AG08396 (cell line): ENCODE data around the gene RAC2.
A peak's percentile ranks its signal among the peaks of the same experiment; 100 is the strongest.
"Not testable (repeated sequence)": the region's sequence is repeated elsewhere in the genome, so short reads cannot be mapped to it uniquely, and the experiment has no call there.

Source experiments
- DNase-seq: peaks from one replicate; pipeline ENCODE4 v3.0.0; 2012; ENCODE audit warnings: low spot score, mixed read lengths

The RAC2 gene

DNA sequence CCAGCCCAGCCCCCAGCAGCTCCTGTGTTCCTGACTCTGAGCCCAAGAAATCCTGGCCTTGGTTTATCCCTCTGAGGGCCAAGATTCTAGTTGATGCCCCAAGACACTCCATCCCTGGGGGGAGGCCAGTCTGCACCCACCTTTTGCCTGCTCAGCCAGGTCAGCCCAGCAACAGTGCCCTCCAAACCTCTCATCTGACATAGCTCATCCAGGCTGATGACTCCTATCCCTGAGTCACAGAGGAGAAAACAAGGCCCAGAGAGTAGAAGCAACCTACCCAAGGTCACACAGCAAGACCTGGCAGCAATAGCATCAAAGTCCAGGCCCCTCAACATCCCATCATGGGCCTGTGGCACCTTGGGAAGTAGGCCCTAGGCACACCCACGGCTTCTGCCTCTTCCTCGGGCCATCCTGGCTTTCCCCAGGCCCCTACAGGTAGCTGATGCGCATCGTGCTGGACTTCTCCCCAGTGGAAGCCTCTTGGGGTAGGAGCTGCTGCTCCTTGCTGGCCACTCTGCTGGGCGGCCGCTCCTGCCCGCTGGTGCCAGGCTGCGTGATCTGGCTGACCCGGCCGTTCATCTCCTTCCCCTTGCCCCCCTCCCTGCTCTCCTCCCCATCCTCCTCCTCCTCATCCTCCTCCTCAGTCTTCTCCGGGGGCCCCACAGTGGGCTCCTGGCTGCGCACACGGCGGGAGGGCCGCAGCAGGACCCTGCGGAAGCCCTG lies 37.8 kb downstream of the RAC2 start:
- no peak for DNase-seq

DNA sequence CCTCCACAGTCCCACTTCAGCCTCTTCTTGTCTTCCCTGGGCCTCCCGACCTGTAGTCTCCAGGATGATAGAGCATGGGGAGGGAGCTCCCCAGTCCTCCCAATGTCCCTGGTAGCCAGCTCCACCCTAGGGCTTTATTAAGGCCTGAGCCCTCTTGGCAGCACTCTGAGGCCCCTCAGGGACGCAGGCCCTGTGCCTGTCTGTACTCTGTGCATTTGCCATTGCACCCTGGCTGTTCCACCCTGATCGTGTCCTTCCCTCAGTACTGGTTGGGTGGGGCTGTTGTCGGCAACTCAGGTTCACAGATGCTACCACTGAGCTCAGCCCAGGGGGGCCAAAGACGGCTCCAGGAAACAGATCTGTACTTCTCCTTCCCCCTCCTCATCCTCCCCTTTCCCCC lies 39.0 kb downstream of the RAC2 start:
- no peak for DNase-seq

- DNase-seq: no peak
These were observed 39.9 kb downstream of the RAC2 start for GRCh38 chr22:37204045-37204655.

DNA sequence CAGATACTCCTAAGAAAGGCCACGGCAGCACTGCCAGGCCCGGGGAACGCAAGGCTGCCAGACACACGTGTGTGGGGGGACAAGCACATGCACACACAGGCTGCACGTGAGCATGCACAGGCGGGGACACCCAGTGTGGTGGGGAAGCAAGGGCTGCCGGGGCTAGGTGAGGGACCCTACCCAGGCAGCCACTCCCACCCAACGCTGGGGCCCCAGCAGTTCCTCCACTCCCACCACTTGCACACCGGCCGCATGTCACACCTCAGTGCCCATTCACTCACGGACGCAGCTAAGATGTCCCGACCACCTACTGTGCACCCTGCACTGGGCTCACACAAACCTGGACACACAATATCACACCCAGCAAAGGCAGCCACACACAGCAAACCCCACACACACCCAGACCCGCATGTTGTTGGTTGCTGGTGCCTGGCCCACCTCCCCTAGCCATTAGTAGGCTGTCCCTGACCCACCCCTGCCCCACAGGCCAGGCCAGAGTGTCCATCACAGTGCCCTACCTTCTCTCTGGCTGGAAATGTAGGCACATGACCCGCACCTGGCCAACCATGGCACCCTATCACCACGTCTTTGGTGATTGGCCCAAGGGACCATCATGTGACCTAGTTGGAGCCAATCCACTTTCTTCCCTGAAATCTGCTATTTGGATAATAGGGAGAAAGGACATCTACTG lies 40.6 kb downstream of the RAC2 start:
- no peak for DNase-seq

GRCh38 chr22:37202716-37203115 lies 41.4 kb downstream of the RAC2 start:
- no peak for DNase-seq

DNA sequence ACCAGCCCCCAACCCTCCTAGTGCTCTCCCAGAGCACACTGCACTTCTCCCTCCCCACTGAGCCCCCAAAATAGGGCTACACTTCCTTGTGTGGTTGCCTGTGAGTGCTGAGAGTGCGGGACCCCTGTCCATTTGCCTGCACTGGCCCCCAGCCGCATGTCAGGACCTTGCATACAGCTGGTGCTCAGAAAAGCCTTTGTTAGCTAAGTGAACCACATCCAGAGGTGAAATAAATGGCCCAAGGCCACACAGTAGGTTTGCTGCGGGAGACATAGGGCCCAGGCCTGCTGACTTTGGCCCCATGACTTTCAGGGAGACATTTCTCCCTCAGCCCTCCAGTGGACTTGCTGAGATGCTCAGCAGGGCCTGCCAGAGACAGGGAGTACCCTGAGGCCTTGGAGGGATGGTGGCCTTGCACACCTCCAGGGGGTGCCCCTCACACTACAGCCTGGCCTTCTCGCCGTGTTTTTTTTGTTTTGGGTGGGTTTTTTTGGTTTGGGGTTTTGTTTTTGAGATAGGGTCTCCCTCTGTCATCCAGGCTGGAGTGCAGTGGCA lies 42.0 kb downstream of the RAC2 start:
- DNase-seq: no peak

GRCh38 chr22:37201443-37201820 lies 42.6 kb downstream of the RAC2 start:
- not testable (repeated sequence) for DNase-seq

DNA sequence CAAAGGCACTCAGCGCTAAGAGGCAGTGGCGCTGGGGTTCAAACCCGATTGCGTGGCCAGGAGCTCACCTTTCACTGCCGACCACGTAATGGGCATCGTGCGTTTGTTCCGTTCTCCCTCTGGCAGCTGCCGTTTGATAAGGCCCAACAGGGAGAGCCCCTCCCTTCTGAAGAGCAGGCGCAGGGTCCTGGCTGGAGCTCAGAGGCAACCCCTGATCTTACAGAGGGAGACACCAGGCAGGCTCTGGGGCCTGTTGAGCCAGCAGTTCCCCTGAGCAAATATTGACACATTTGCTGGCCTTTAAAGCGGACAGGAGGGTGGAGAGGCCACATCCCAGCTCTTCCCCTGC lies 44.3 kb downstream of the RAC2 start:
- DNase-seq: no peak

GRCh38 chr22:37199103-37199759 lies 44.8 kb downstream of the RAC2 start:
- peak; percentile 99 for DNase-seq

DNA sequence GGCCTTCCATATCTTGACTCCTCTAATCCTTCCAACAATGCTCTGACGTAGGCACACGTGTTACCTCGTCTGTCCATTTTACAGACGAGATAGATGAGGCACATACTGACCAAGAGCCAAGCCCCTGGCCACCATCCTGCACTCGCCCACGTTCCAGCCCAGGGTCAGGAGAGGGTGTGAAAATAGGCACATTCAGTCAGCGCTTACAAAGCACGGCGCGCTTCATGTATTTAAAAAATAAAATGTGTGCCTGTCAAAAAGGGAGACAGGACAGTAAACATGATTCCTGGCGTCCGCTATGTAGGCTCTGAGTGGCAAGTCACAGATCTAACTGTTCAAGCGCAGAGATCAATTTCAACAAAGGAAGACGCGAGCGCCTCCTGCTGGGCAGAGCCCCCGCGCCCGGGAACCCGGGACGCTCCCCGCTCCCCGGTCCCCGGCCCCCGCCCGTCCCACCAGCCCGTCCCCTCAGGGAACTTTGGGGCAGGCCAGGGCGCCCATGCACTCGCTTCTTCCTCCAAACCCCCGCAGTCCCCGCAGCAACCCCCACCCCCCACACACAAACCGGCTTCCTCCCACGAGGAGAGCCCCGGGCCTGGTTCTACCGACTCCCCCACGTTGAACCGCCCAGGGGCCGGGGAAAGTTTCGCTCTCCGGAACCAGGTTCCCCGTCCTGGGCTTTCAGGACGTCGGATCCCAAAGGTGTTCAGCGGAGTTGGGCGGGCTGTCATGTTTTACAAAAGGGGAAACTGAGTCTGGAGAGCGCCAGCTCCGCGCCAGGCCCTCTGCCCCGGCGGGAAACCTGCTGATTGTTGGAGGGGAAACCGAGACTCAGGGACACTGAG lies 45.6 kb downstream of the RAC2 start:
- DNase-seq: peak; percentile 86

- DNase-seq: peak; percentile 74
These were observed 46.4 kb downstream of the RAC2 start for GRCh38 chr22:37197451-37198257.

DNA sequence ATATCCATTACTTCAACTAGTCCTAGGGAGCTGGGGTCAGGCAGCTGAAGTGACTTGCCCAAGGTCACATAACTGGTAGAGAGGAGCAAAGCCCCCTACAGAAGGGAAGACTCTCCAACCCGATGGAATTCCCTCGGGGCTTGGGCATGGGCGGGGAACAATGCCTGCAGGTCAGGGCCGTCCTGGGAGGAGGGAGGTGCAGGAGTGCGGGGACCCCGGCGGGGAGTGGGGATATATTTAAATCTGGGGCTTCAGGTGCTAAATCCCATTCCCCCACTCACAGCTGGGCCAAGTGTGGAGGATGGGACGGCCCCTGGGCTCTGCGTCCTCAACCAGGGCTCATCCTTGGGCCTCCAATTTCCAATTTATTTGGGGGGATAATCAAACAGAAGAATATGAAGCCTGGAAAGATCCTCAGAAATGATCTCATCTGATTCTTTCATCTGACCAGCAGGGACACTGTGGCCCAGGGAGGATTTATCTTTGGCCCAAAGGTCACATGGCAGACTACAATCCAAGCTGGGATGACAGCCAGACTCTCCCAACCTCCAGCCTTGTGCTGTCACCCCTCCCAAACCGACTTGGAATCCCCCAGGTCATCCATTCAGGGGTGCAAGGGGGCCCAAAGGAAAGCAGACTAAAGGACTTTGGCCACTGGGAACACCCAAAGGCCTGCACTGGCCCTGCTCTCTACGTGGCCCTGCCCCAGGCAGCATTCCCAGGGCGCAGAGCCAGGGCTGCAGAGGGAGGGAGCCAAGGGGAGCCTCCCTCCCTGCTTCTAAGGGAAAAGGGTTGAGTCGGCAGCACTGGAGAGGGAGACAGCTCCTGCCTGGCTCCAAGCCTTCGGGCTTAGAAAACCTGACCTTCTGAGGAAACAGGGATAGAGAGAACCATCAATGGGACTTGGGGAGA lies 47.3 kb downstream of the RAC2 start:
- DNase-seq: peak; percentile 91

- no peak for DNase-seq
These were observed 48.1 kb downstream of the RAC2 start for GRCh38 chr22:37195921-37196320.

DNA sequence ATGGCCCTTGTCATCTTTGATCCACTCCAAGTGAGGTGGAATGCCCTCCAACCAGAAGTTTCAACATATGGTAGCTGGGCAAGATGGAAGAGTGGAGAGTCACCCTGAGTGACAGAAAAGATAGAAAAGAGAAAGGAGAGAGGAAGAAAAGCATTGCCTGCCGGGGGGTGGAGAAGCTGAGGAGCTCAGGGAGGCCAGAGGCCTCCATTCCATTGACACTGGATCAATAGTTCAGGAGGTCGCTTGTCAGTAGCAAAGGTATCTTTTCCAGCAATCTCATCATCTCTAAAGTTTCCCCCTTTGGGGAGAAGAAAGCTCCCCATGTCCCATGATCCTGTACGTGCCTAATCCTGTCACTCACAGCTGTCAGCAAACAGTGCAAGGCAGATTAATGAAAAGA lies 49.3 kb downstream of the RAC2 start:
- DNase-seq: no peak

GRCh38 chr22:37193629-37194191 lies 50.4 kb downstream of the RAC2 start:
- DNase-seq: no peak

GRCh38 chr22:37192741-37193140 lies 51.3 kb downstream of the RAC2 start:
- no peak for DNase-seq

DNA sequence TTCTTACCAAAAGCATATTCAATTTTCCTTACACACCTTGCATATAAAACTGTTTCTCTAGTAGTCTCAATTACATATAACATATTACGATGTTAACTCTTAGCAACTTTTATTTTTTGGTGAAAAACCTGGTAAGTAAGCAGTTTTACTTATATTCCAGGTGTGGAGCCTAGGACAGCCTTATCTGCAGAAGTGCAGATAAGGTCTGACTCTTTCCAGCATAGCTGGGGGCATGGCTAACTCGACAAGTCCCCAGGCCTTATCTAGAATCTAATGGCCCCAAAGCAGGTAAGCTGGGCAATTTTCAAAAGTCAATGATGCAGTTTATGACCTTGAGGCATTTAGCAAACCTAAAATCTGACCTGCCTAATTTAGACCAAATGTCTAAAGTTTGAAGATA lies 51.9 kb downstream of the RAC2 start:
- no peak for DNase-seq

DNA sequence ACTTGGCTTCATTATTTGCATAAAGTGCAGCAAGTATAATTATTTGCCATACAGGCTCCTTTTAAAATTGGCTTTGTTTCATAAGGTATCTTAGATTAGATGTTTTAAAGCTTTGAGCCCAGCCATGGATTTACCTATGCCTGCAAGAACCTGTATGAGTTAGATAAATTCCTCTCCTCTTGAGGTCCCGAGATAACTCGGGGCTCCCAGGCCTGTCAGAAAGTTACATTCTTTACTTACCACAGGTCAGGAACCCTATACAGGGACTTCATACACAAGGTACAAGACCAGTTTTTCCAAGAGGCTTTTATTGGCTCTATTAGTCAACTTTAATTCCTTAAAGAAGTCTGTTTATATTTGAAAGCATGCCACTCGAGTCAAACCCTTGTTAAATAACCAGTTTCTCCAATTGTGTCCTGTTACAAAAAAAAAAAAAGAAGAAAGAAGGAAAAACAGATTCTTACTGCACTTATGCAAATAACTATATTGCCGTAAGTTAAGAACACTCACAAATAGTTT lies 53.7 kb downstream of the RAC2 start:
- DNase-seq: no peak

DNA sequence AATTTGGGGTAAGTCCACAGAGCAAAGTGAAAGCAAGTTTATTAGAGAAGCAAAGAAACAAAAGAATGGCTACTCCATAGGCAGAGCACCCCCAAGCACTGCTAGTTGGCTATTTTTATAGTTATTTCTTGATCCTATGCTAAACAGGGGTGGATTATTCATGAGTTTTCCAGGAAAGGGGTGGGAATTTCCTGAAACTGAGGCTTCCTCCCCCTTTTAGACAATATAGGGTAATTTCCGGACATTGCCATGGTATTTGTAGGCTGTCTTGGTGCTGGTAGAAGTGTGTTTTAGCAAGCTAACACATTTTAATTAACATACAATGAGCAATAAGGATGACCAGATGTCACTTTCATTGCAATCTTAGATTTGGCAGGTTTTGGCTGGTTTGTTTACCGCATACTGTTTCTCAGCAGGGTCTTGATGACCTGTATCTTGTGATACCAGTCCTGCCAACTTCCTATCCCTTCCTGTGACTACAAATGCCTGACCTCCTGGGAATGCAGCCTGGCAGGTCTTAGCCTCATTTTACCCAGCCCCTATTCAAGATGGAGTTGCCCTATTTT lies 55.1 kb downstream of the RAC2 start:
- no peak for DNase-seq
